Vagina (tissue), 2 donors: ENCODE measurements around the gene CCR5.

Source experiments
- CTCF ChIP-seq, 3 experiments: fragments of 450-650 bp in 2 of 3; fragments of 200-600 bp in 1 of 3; sonication (generic) in 1 of 3; IDR thresholded peaks; one replicate each; pipeline ENCODE4 v1.5.1; 2017 to 2019; ENCODE audit warnings: antibody characterized with exemption in 3 of 3, mild to moderate bottlenecking in 2 of 3, moderate library complexity in 2 of 3
- POLR2AphosphoS5 ChIP-seq, 2 donors: sonication (generic); formaldehyde crosslinking; IDR thresholded peaks; one replicate each; pipeline ENCODE4 v1.9.0; 2017; ENCODE audit warnings: antibody characterized with exemption in 2 of 2, mild to moderate bottlenecking in 2 of 2, low read depth in 1 of 2; ENCODE audit not compliant: insufficient read depth in 1 of 2

DNA sequence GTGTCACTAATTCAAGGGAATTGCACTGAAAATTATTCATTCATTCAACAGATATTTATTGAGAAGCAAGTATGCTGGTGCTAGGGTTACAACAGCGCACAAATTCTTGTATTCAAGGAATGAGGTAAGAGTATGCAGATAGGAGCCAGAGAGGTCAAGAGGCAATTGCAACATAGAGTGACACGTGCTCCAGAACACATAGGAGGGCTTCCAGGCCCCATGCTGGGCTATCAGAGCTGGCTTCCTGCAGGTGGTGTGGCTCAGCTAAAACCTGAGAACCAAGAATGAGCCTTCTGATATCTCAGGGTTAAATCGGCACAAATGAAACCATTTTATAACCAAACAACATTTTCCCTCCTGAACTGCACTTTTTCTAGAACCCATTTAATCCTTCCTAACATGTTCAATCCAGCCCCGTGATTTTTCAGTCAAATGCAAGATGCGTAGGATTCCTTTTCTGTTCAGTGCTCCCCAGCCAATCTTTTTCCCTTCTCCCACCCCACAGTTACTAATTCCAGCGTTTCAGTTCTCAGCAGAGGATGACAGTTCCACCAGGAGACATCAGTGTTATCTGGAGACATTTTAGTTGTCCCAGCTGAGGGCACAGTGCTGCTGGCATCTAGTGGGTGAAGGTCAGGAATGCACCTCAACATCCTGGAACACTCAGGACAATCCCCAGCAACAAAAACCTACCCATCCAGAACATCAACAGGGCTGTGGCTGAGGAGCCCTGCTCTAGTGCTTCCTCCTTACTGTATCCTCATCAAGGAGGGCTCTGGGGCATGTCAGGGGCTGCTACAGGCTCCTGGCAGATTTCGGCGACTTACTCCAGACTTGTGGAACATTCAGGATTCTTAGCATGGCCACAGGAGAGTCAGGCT is 23.0 kb downstream of the CCR5 start:
- no peak for TF ChIP-seq POLR2AphosphoS5 (IDR thresholded peaks at IDR 0.05; ENCODE audit: insufficient read depth in 1 of 2, low read depth in 1 of 2)
- no peak for TF ChIP-seq CTCF (IDR thresholded peaks at IDR 0.05)
